HG03520 (cell line): ENCODE results near the gene KIAA0825.
"Not testable (repeated sequence)": the region's sequence is repeated elsewhere in the genome, so short reads cannot be mapped to it uniquely, and the experiment has no call there.

Source experiments
- ATAC-seq: cut with Tn5 transposase; IDR thresholded peaks from one replicate; pipeline ENCODE4 v1.9.1; 2021; ENCODE audit warnings: mild to moderate bottlenecking, moderate library complexity; ENCODE audit not compliant: unreplicated experiment

KIAA0825 gene

DNA sequence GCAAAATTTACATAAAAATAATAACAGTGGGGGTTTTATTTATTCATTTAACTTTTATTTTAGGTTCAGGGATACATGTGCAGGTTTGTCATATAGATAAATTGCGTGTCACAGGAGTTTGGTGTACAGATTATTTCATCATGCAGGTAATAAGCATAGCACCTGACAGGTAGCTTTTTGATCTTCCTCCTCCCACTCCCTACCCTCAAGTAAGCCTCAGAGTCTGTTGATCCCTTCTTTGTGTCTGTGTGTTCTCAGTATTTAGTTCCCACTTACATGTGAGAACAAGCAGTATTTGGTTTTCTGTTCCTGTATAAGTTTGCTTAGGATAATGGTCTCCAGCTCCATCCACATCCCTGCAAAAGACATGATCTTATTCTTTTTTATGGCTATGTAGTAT, 240.3 kb downstream of the KIAA0825 start:
- no peak for ATAC-seq

DNA sequence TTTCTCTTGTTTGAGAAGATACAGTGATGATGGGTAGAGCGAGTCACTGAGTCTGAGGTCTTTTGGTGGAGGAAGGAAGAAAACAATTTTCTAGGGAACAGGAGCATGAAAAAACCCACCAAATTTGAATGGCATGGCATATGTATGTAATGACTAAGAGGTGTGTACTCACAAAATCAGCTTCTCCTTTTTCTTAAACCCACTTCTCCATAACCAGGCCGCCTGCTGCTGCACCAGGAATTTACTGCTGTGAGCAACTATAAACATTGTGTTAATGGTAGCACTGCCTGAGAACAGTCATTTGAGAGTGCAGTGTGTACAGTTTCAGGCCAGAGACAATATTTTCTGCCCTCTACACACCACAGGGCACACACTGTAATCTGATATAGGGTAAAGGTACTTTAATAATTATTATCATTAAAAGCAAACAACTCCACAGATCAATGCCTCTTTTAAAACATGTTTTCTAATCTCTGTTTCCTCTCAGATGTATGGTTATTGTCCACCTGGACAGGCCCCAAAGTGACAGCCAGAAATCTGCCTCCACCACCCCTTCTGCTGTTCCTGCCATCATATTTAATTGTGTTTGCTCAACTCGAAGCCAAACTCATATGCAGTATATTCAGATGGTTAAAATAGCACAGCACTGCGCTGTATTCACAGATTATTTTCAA, 241.6 kb downstream of the KIAA0825 start:
- ATAC-seq: no peak

DNA sequence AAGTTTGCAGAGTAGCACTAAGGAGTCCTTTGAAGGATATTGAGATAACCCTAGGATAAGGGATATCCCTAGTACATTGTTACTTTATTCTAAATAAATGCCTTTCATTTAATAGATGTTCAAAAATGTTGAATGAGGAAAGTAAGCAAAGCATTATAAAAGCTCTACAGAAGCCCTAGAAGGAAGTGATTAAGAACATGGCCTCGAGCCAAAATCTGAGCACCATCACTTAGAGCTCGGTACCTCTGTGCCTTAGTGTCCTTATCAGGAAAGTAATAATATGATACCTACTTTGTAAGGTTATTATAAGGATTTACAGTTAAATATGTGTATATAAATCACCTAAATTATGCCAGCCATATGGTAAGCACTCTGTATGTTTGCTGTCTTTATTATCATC, 242.6 kb downstream of the KIAA0825 start:
- no peak for ATAC-seq

DNA sequence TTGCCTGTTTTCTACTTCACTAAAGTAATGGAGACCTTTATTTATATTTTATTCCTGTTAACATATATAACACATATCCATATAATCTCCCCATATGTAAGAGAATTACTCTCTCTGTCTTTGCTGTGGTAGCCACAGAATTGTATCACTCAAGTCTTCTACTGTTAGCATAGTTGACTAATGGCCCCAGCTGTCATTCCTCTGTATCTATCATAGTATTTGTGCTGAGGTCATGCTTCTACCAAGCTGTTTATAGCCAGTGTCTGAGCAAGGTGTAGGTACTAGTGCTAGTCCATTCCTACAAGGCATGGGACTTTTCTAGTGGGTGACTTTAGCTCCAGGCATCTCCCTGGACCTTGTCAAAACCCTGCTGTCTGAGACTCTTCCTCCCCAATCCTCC, 244.1 kb downstream of the KIAA0825 start:
- ATAC-seq: no peak

DNA sequence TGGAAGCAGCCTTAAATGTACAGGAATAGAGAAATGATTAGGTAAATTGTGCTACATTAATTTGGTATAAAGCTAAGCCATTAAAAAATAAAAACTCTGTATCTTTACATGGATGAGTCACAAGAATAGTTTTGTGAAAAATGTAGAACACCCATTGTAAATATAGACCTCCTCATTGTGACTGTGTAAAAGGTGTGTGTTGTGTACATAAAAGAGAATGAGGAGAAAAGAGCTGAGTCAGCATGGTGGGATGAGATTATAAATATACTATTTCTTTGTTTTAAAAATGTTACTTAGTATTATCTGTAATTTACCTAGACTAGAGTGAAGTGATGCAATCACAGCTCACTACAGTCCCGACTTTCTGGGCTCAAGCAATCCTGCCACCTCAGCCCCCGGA, 250.5 kb downstream of the KIAA0825 start:
- ATAC-seq: no peak

DNA sequence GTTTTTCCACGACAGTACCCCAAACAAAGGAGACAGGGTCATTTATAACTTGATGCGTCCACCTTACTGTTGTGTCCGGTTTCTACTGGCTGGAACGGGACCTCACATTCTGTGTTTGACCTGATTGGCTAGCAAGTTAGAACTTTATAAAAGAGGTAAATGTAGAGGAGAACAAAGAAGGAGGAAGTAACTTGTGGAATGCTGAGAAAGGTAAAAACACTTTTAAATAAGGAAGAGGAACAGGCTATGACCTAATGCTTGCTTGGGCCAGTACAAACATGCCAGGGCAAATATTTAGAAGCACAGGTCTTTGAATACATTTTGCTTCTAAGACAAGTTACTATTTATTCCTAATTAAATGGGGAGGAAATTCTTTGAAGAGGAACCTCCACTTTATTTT, 251.6 kb downstream of the KIAA0825 start:
- no peak for ATAC-seq

DNA sequence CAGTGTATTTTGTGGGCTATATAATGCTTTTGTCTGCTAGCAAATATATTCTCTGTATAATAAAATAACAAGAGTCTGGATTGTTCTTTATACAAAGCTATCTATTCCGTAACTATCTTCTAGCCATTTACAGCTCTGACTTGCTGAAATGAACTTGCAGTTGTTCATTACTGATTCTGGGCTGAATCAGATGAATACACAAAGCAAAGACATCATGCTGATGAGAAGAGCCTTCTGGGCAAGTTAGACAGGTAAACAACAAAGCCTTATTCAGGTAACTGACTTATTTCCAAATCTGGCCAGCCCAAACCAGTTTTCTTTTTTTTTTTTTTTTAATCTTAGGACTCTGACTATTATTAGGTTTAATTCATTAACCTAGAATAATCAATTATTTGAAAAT, 255.5 kb downstream of the KIAA0825 start:
- ATAC-seq: no peak

DNA sequence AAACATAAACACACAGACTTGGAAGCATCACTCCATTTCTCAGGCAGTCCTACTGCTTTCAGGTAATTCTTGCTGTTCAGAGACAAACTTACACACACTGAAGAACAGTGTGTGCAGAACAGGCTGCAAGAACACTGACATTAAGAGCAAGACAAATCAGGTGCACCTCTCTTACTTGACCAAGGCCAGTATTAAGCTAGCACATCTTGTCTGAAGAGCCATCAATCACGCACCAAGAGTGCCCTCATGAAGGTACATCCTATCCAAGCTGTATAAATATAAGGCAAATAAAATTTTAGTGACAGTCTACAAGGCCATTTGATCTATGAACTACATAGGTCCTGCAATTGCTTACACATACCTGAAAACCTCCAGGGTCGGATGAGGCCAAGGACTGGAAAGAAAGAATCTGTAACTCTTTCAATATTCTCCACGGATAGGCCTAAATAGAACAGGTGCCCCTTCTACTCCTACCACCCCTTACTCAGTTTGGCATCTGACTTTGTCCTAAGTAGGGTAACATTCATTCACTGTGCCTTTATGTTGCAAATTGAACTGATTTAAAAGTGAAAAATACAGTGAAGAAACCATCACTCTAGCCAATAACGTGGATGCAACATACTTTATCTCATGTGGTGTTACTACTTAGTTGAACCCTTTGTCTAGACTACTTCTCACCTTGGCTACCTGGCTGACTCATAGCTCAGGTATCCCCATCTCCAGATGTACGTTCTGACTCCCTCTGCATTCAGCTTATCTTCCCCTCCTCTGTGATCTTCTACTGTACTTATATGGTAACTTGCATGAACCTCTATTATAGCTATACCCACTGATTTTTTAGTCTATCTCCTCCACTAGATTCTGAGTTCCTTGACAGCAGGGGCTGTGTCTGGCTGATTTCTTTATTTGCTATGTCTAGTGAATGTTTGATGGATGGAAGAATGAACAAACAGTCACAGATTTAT, 256.3 kb downstream of the KIAA0825 start:
- ATAC-seq: no peak

DNA sequence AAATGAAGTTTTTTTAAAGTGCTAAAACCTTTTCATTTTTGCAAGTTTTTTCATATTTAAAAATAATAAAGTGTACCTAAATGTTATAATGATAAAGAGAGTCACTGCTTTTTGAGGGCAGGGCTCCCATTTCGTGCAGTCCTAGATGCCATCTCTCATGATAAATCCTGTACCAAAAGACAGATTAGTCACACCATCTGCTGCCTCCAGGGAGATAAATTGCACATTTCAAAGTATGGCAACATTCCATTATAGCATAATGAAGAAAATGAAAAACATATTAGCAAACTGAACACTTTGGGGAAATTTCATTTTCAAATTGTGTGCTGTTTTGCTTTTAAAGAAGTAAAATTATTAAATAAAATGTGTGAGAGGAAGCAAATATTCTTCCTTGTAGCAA, 257.2 kb downstream of the KIAA0825 start:
- ATAC-seq: no peak

DNA sequence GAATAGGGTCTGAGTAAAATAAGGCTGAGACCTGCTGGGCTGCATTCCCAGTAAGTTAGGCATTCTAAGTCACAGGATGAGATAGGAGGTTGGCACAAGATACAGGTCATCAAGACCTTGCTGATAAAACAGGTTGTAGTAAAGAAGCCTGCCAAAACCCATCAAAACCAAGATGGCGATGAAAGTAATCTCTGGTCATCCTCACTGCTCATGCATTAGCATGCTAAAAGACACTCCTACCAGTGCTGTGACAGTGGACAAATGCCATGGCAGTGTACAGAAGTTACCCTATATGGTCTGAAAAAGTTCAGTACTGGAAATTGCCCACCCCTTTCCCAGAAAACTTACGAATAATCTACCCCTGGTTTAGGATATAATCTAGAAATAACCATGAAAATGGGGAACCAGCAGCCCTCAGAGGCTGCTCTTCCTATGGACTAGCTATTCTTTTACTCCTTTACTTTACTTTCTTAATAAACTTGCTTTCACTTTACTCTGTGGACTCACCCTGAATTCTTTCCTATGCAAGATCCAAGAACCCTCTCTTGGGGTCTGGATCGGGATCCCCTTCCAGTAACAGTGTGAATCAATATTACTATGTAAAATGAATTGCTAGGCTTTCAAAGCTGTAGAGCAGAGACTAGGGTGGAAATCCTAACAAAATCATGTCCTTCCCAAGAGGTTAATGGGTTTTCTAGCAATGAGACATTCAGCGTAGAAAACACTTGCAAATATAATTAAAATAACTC, 257.8 kb downstream of the KIAA0825 start:
- no peak for ATAC-seq

DNA sequence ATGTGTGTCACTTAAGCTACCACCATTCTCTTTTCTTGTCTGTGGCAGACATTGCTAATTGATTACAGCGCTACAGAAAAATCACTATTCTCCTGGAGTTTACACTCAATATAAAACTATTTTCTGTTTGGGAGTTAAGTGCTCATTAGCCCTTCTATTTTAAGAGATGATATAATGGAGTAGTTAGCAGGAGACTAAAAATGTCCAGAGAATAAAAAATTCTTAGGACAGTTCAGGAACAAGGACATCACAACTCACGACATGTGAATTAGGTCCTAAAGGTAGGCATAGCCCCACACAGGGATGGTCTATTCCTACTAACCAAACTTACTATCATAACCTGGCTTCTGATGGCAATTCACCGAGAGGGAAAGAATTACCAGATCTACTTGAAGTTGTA, 258.5 kb downstream of the KIAA0825 start:
- ATAC-seq: no peak

DNA sequence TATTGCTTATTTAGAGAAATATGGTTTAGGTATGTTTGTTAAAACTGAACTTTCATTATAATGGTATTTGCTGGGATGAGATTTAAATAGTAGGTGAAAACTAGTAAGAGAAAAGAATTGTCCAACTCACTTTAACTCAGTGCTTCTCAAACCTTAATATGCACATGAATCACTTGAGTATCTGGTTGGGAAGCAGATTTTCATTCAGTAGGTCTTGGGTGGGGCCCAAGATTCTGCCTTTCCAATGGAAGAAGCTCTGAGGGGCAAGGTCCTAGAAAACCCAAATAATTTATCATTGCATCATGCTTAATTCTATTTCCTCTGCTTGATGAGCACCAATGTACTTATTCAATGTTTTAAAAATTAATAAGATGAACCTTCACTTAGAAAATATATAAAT, 262.6 kb downstream of the KIAA0825 start:
- no peak for ATAC-seq

DNA sequence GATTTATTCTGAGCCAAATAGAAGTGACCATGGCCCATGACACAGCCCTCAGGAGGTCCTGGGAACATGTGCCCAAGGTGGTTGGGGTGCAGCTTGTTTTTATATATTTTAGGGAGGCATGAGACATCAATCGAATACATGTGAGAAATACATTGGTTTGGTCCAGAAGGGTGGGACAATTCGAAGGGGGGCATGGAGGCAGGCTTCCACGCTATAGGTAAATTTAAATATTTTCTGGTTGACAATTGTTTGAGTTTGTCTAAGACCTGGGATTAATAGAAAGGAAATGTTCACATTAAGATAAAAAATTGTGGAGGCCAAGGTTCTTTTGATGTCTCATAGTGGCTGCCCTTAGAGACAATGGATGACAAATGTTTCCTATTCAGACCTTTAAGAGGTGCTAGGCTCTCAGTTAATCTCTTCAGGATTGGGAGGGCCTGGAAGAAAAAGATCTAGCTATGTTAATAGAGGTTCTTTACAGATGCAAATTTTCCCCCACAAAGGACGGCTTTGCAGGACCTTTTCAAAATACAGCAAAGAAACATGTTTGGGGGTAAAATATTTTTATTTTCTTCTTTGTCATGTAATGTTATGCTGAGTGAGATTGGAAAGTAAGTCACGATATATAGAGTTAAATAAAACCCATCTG, 263.4 kb downstream of the KIAA0825 start:
- ATAC-seq: not testable (repeated sequence)

DNA sequence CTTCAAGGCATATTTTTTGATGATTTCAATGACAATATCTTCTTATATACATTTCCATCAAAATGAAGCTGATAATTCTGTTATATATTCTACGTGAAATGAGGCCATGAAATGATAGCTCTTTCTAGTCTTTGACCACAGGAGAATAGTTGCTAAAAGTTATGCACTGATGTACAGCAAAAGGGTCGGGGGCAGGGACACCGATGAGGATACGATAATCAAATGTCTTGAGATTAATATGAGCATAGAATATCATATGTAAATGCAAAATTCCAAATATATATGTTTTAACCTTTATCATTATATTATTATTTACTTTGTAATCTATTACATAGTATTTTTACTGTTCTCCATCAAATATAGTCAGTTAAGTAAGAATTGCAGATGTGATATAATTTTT, 264.8 kb downstream of the KIAA0825 start:
- no peak for ATAC-seq

DNA sequence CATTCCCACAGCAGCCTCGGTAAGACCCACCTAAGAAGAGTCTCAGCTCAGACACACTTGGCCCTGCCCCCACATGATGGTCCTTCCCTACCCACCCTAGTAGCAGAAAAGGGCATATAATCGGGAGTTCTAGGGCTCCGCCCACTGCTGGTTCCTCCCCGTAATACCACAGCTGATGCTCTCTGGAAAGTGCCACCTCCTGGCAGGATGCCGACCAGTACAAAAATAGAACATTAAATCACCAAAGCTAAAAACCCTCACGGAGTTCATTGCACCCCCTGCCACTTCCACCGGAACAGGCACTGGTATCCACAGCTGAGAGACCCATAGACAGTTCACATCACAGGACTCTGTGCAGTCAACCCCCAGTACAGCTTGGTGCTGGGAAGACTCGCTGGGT, 271.3 kb downstream of the KIAA0825 start:
- ATAC-seq: no peak

DNA sequence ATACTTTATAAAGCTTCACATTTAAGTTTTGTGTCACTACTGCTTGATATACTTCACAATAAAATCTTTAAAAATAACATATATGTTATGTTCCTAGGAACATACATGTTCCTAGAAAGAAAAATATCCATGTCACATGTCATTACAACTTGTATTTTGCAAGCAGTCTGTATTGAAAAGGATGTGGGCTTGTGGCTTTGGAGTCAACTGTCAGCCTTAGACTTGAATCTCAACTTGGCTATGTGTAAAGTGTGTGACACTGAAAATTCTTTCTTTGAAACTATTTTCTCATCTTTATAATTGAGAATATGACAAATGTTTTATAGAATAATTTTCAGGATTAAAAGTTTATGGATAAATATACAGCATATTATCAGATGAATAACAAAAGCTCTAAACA, 273.1 kb downstream of the KIAA0825 start:
- no peak for ATAC-seq

DNA sequence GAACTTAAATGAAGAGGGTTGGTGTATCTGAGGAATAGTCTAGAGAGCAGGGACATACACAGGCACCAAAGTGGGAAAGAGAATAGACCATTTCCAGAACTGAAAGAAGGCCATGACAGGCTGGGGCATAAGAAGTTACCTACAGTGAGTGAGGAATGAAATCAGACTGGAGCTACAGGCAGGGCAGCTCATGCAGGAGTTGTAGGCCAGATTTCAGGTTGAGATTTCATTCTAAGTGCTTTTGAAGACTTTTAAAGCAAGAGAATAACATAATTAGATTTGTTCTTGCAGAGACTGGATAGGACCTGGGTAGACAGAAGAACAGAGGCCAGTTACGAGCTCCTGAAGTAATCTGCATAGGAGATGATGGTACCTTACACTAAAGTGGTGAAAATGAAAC, 280.8 kb downstream of the KIAA0825 start:
- no peak for ATAC-seq

DNA sequence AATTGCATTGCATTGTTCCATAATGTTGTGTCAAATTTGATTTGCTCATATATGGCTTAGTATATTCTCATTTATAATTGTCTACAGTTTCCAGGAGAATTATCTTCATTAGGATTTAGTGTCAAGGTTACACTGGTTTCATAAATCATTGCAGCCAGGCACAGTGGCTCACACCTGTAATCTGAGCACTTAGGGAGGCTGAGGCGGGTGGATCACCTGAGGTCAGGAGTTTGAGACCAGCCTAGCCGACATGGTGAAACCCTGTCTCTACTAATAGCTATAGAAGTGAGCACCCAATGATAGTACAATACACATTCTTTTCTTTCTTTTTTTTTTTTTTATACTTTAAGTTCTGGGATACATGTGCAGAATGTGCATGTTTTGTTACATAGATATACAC, 282.5 kb downstream of the KIAA0825 start:
- no peak for ATAC-seq

DNA sequence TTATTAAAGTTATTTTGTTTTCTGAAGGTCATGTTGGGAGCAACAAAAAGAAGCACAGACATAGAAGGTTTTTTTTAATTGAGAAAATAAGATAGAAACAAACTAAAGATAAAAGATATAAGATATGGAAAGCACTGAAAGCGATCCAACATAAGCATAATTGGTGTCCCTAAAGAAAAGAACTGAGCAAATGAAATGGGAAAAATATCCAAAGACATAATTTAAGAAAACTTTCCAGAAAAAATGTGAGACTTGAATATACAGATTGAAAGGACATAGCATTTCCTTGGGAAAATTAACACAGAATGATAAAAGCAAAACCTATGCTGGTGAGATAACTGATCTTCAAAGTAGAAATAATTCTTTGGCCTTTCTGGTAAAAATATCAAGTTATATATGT, 289.3 kb downstream of the KIAA0825 start:
- no peak for ATAC-seq

DNA sequence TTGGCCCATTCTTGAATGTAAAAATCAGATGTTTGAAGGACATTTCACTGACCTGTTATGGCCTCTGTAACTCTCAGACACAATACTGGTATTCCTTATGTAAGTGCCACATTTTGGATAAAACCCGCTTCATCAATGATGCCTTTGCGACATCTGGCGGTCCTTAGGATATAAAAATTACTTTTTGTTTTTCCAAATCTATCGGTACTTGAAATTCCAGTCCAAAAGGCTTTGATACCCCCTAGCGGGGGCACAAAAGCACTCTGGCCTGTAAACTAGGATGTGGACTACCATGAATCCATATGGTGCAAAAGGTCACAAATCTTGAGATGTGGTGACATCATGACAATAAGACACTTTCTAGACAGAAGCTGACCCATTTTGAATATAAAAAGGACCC, 291.8 kb downstream of the KIAA0825 start:
- ATAC-seq: no peak
